Activated naive CD8-positive, alpha-beta T cell treated with anti-CD3 and anti-CD28 coated beads, Interleukin-2, amount 50 U/mL, for 16 hours (primary cell): ENCODE data around the gene IRAK4.

ENCODE experiments used
- DNase-seq: peaks from one replicate; pipeline ENCODE4 v3.0.0-alpha.2; 2020; ENCODE audit warnings: low read depth, low spot score

IRAK4 gene

GRCh38 chr12:43835656-43836474 lies 77.1 kb downstream of the IRAK4 start, which contains the start of gene TMEM117:
TMEM117 (plus strand) TSS chr12:43836081.
- DNase-seq = peak; percentile 7

GRCh38 chr12:43836475-43836989 lies 77.8 kb downstream of the IRAK4 start:
- DNase-seq = no peak
